ENCODE data around the gene STYXL2.

Gene STYXL2

DNA sequence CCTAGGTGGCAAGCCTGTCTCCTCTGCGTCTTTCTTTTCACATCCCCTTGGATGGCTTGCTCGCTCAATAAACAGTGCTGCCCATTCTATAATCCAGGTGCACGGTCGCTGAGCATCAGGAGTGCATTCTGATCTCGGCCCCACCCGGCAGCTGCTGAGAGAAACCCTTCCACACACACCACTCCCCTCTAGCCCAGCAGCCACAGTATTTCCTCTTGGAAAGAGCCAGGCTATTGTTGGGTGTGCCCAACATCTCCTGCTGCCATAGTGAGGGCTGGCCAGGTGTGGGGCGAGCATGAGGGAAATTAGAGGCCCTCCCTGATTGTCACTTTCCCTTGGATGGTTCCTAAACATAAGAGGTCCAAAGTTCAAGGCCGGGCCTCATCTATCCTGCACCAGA is 28.4 kb upstream of the STYXL2 start:
- no peak overlapping the region for H2AFZ ChIP-seq (ENCODE audit: low read length)
- no peaks in the 10 kb centered on the region for H3F3A ChIP-seq (ENCODE audit: insufficient read depth, low read length)
- H3K27ac ChIP-seq (ENCODE audit: low read length): no peak overlapping the region
- H3K9me2 ChIP-seq (replicated peaks; ENCODE audit: insufficient read depth, low read length): no peaks in the 10 kb centered on the region
- H4K20me1 ChIP-seq (ENCODE audit: insufficient read depth, low read length): no peaks in the 10 kb centered on the region
- no peaks in the 10 kb centered on the region for H3K27me3 ChIP-seq (replicated peaks; ENCODE audit: insufficient read depth, low read length)
- no peak for DNase-seq
- H3K9ac ChIP-seq (ENCODE audit: low read length): no peak overlapping the region
- no peaks in the 10 kb centered on the region; the same call in 1 of the 2 replicates for H3K4me1 ChIP-seq (ENCODE audit: low read length)
- no peaks in the 10 kb centered on the region for H3K79me2 ChIP-seq (ENCODE audit: low read length)
- no peak overlapping the region for H3K4me3 ChIP-seq (ENCODE audit: low read length)
- no peaks in the 10 kb centered on the region for H3K36me3 ChIP-seq (replicated peaks; ENCODE audit: insufficient read depth, low read length)
- no peaks in the 10 kb centered on the region for H3K9me3 ChIP-seq (replicated peaks; ENCODE audit: insufficient read depth, low read length)
- TF ChIP-seq, protein P1, sequence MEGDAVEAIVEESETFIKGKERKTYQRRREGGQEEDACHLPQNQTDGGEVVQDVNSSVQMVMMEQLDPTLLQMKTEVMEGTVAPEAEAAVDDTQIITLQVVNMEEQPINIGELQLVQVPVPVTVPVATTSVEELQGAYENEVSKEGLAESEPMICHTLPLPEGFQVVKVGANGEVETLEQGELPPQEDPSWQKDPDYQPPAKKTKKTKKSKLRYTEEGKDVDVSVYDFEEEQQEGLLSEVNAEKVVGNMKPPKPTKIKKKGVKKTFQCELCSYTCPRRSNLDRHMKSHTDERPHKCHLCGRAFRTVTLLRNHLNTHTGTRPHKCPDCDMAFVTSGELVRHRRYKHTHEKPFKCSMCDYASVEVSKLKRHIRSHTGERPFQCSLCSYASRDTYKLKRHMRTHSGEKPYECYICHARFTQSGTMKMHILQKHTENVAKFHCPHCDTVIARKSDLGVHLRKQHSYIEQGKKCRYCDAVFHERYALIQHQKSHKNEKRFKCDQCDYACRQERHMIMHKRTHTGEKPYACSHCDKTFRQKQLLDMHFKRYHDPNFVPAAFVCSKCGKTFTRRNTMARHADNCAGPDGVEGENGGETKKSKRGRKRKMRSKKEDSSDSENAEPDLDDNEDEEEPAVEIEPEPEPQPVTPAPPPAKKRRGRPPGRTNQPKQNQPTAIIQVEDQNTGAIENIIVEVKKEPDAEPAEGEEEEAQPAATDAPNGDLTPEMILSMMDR (IDR thresholded peaks at IDR 0.05; ENCODE audit: low read length): no peak
- TF ChIP-seq EZH2phosphoT487 (IDR thresholded peaks at IDR 0.05; ENCODE audit: low read length) (no peak), EZH2 (optimal IDR thresholded peaks at IDR 0.05; ENCODE audit: low read depth, low read length) (no peak)
- no peak overlapping the region for H3K4me2 ChIP-seq (ENCODE audit: low read depth, low read length)

DNA sequence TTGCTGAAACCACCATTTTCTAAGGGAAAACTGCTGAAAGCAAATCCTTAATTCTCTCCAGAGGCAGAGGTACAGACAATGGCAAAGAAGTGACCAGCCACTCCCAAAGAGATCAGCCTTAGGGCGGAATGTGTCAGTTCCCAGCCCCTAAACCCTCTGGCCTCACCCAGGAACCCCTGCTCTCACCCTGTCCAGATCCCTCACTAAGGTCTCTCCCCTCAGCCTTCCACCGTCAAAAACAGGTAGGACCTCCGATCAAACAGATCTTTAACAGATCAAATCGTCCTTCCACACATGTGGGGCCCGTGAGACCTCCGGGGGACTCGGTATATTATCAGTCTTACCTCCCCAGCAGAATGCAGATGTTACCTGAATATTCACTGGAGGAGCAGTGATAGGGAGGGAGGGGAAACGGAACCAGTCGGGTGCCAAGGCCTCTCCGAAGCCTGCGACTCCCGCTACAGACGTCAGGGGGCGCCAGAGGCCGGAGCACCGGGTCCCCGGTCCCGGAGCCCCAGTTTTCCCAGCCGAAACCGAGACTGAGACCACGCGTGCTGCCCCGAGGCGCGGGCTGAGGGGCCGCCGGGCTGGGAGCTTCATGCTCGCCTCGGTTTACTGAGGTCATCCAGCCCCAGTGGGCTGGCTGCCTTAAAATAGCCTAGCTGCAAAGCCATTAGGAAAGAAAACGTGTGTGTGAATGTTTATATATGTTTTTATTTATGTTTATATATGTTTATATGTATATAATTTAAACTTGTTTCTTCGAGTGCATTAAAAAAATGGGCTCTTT is 27.3 kb upstream of the STYXL2 start:
- Histone ChIP-seq H3F3A (ENCODE audit: insufficient read depth, low read length) (no peaks in the 10 kb centered on the region), H3K4me1 (ENCODE audit: low read length) (no peaks in the 10 kb centered on the region; the same call in 1 of the 2 replicates), H3K27me3 (replicated peaks; ENCODE audit: insufficient read depth, low read length) (no peaks in the 10 kb centered on the region), H3K4me2 (ENCODE audit: low read depth, low read length) (peak overlapping the region; percentile 86), H4K20me1 (ENCODE audit: insufficient read depth, low read length) (no peaks in the 10 kb centered on the region), H3K27ac (ENCODE audit: low read length) (no peak overlapping the region), H3K36me3 (replicated peaks; ENCODE audit: insufficient read depth, low read length) (no peaks in the 10 kb centered on the region), H3K9me3 (replicated peaks; ENCODE audit: insufficient read depth, low read length) (no peaks in the 10 kb centered on the region), H3K79me2 (ENCODE audit: low read length) (no peaks in the 10 kb centered on the region), H3K4me3 (ENCODE audit: low read length) (peak overlapping the region; percentile 51), H2AFZ (ENCODE audit: low read length) (peak overlapping the region; percentile 71), H3K9me2 (replicated peaks; ENCODE audit: insufficient read depth, low read length) (no peaks in the 10 kb centered on the region), H3K9ac (ENCODE audit: low read length) (peak overlapping the region; percentile 21; the same call in 1 of the 2 replicates)
- TF ChIP-seq EZH2phosphoT487 (IDR thresholded peaks at IDR 0.05; ENCODE audit: low read length) (no peak), EZH2 (optimal IDR thresholded peaks at IDR 0.05; ENCODE audit: low read depth, low read length) (no peak)
- TF ChIP-seq, protein P1 (IDR thresholded peaks at IDR 0.05; ENCODE audit: low read length): peak; percentile 99
- DNase-seq: peak; percentile 75

DNA sequence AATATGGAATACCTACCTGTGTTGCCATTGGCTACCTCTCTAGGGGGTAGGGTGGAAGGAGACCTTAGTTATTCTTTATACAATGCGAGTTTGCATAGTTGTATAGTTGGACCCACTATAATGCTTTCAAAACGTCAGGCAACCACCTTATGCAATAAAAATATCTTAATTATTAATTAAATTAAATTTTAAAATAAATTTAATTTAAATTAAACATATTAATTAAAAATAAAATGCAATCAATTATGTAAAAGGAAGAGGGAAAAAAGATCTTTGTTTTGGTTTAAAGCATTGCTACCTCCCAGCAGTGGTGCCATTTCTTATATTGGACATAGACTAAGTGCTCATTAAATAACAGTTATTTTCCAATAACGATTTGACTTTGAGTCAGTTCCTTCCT is 26.0 kb upstream of the STYXL2 start:
- TF ChIP-seq EZH2 (optimal IDR thresholded peaks at IDR 0.05; ENCODE audit: low read depth, low read length): no peak
- TF ChIP-seq EZH2phosphoT487 (IDR thresholded peaks at IDR 0.05; ENCODE audit: low read length): no peak
- TF ChIP-seq, protein P1 (IDR thresholded peaks at IDR 0.05; ENCODE audit: low read length): no peak
- Histone ChIP-seq H2AFZ (ENCODE audit: low read length) (no peak overlapping the region), H3K4me2 (ENCODE audit: low read depth, low read length) (no peak overlapping the region), H3F3A (ENCODE audit: insufficient read depth, low read length) (no peaks in the 10 kb centered on the region), H3K36me3 (replicated peaks; ENCODE audit: insufficient read depth, low read length) (no peaks in the 10 kb centered on the region), H3K27ac (ENCODE audit: low read length) (no peak overlapping the region), H3K9me2 (replicated peaks; ENCODE audit: insufficient read depth, low read length) (no peaks in the 10 kb centered on the region), H3K79me2 (ENCODE audit: low read length) (no peaks in the 10 kb centered on the region), H3K9ac (ENCODE audit: low read length) (no peak overlapping the region), H4K20me1 (ENCODE audit: insufficient read depth, low read length) (no peaks in the 10 kb centered on the region), H3K4me1 (ENCODE audit: low read length) (no peaks in the 10 kb centered on the region; the same call in 1 of the 2 replicates), H3K9me3 (replicated peaks; ENCODE audit: insufficient read depth, low read length) (no peaks in the 10 kb centered on the region), H3K4me3 (ENCODE audit: low read length) (no peak overlapping the region), H3K27me3 (replicated peaks; ENCODE audit: insufficient read depth, low read length) (no peaks in the 10 kb centered on the region)
- DNase-seq: no peak

Measured in MM.1S (cell line).